DND-41 (cell line): ENCODE measurements around the gene LIF.

ENCODE experiments used
- EZH2 ChIP-seq: IDR thresholded peaks from 3 replicates; pipeline ENCODE4 v1.6.1; 2012; ENCODE audit warnings: borderline replicate concordance, low read depth, mild to moderate bottlenecking, moderate library complexity, low read length, inconsistent platforms; ENCODE audit not compliant: severe bottlenecking
- TF ChIP-seq, protein P1 (sequence below): IDR thresholded peaks from 2 replicates; pipeline ENCODE4 v1.5.1; 2012; ENCODE audit warnings: borderline replicate concordance, low read length, moderate library complexity, mild to moderate bottlenecking; ENCODE audit not compliant: poor library complexity, severe bottlenecking; ENCODE audit errors: extremely low read depth

DNA sequence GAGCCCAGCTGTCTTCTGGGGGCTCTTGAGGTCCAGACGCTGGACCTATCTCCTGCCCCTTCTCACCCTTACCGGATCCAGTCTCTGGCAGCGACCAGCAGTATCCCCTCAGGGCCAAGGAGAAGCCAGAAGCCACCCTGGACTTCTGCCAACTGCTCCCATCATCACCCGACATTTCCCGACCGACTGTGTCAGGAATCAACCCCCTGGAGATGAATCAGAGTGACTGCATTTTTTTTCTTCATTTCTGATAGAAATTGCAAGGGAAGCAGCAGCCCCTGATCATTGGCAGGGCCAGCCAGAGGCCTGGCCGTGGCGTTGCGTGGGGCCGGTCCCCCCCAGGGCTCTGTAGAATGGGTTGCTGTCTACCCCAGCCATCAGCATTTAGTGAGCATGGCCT, 5.2 kb upstream of the LIF start:
- TF ChIP-seq, protein P1, sequence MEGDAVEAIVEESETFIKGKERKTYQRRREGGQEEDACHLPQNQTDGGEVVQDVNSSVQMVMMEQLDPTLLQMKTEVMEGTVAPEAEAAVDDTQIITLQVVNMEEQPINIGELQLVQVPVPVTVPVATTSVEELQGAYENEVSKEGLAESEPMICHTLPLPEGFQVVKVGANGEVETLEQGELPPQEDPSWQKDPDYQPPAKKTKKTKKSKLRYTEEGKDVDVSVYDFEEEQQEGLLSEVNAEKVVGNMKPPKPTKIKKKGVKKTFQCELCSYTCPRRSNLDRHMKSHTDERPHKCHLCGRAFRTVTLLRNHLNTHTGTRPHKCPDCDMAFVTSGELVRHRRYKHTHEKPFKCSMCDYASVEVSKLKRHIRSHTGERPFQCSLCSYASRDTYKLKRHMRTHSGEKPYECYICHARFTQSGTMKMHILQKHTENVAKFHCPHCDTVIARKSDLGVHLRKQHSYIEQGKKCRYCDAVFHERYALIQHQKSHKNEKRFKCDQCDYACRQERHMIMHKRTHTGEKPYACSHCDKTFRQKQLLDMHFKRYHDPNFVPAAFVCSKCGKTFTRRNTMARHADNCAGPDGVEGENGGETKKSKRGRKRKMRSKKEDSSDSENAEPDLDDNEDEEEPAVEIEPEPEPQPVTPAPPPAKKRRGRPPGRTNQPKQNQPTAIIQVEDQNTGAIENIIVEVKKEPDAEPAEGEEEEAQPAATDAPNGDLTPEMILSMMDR: no peak
- no peak for TF ChIP-seq EZH2
